Vagina (tissue), 2 donors: ENCODE results near the gene NCOR1.

Experiments used
- POLR2AphosphoS5 ChIP-seq, 2 donors: sonication (generic); formaldehyde crosslinking; IDR thresholded peaks; one replicate each; pipeline ENCODE4 v1.9.0; 2017; ENCODE audit warnings: antibody characterized with exemption in 2 of 2, mild to moderate bottlenecking in 2 of 2, low read depth in 1 of 2; ENCODE audit not compliant: insufficient read depth in 1 of 2
- TF ChIP-seq, protein P1 (sequence below), 3 experiments: fragments of 450-650 bp in 2 of 3; fragments of 200-600 bp in 1 of 3; sonication (generic) in 1 of 3; IDR thresholded peaks; one replicate each; pipeline ENCODE4 v1.5.1; 2017 to 2019; ENCODE audit warnings: antibody characterized with exemption in 3 of 3, mild to moderate bottlenecking in 2 of 3, moderate library complexity in 2 of 3

DNA sequence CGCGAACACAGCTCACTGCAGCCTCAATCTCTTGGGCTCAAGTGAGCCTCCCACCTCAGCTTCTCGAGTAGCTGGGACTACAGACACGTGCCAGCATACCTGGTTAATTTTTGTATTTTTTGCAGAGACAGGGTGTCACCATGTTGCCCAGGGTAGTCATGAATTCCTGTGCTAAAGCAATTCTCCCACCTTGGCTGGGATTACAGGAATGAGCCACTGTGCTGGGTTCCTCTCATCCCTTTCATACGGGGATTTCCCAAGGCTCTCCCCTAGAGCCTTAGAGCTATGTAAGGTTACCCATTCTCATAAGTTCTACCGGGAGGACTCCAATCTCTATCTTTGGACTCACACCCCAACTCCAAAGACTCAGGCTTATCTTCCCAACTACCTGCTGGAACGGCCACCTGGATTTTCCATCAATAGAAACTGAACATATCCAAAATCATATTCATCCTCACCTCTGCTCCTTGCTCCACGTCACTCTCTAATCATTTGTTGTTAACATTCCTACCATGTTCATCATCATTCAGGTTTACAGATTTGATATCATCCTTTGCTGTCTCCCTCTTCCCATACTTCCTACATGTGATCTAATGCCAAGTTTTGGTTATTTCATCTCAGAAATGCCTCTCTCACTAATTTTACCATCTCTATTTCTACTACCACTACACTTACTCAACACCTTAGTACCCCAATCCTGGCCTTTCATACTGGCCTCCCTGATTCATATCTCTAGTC is 92.5 kb downstream of the NCOR1 start:
- TF ChIP-seq POLR2AphosphoS5 (IDR thresholded peaks at IDR 0.05; ENCODE audit: insufficient read depth in 1 of 2, low read depth in 1 of 2): no peak
- TF ChIP-seq, protein P1, sequence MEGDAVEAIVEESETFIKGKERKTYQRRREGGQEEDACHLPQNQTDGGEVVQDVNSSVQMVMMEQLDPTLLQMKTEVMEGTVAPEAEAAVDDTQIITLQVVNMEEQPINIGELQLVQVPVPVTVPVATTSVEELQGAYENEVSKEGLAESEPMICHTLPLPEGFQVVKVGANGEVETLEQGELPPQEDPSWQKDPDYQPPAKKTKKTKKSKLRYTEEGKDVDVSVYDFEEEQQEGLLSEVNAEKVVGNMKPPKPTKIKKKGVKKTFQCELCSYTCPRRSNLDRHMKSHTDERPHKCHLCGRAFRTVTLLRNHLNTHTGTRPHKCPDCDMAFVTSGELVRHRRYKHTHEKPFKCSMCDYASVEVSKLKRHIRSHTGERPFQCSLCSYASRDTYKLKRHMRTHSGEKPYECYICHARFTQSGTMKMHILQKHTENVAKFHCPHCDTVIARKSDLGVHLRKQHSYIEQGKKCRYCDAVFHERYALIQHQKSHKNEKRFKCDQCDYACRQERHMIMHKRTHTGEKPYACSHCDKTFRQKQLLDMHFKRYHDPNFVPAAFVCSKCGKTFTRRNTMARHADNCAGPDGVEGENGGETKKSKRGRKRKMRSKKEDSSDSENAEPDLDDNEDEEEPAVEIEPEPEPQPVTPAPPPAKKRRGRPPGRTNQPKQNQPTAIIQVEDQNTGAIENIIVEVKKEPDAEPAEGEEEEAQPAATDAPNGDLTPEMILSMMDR (IDR thresholded peaks at IDR 0.05): no peak
